Cardiac septum (tissue), 1 donor: ENCODE measurements around the gene MAL. TPM values are rescaled to one million over a fixed set of nuclear protein-coding genes. Genes with fewer than 3 reads are reported as not detected.

ENCODE experiments used
- DNase-seq: peaks from one replicate; pipeline ENCODE4 v3.0.0-alpha.2; 2020; ENCODE audit warnings: low spot score
- intact Hi-C: fragments of 100-400 bp; cut with DNase I; formaldehyde crosslinking; loops from one replicate; pipeline ENCODE4 v1.14.0; 2022
- long read RNA-seq: library from polyadenylated mRNA; unstranded; transcript quantifications from one replicate; pipeline ENCODE4 v2.0.0, GENCODE V29; 2021
- total RNA-seq: library from RNA; stranded (reverse); fragmentation: NEBNext Ultra II Directional; extraction: Animal tissue kit (Norgen Biotek cat#: 25700); gene quantifications from one replicate; pipeline ENCODE4 v1.2.1, GENCODE V29; 2021
- donor health status: DM: no; HTN: no; CAD: no.

MAL gene
- total RNA-seq = 8.3 TPM
- long read RNA-seq, transcript MAL-201 (4 exons, 1,112 nt) = major isoform, 7 of 7 reads
- long read RNA-seq, partial matches to known transcripts = 0 of 7 reads
- long read RNA-seq, other reads (novel, unspliced or antisense) = 0 of 7 reads

GRCh38 chr2:95025406-95026319 lies at the start of gene MAL:
Gene MAL, plus strand, starts transcription at chr2:95025708. Its CDS starts 85 bp downstream, at chr2:95025793.
- intact Hi-C loops = no loop called here
- DNase-seq = no peak

DNA sequence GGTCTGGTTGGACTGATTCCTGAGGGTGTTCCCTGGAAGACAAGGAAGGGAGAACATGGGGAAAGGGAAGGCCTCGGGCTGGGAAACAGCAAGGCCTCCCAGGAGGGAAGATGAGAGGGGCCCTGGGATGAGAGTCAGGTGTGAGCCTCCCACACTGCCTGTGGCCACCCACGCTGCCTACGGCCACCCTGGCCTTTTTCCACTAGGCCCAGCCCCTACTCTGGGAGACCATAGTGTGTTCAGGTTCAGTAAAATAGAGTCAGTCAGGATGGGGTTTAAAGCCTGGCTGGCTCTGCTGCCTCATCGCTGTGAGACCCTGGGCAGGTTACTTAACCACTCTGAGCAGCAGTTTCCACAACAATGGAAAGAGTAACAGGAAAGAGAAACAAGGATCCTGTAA lies 47.7 kb upstream of the MAL start:
- DNase-seq = no peak
- intact Hi-C loops = no loop called here

GRCh38 chr2:94978917-94979316 lies 46.6 kb upstream of the MAL start:
- intact Hi-C loops = no loop called here
- no peak for DNase-seq

GRCh38 chr2:94979406-94980375 lies 45.8 kb upstream of the MAL start:
- intact Hi-C loops = no loop called here
- no peak for DNase-seq

GRCh38 chr2:94980406-94980805 lies 45.1 kb upstream of the MAL start:
- intact Hi-C loops = no loop called here
- DNase-seq = no peak

DNA sequence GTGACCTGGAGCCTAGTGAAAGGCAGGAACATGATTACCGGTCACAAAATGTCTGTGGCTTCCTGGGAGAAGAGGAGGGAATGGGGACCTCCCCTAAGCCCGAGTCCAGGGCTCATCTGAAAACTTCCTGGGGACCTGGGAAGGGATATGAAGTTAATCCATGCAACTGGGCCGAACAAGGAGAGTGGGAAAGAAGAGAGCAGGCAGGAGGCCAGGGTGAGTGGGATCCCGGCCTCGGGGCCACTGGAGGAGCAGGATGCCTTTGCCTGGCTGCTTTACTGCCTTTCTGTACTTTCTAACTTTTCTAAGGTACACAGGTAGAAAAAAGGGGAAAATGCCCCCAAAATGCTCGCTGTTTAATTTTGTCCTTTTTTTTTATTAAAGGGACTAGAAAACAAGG lies 43.4 kb upstream of the MAL start:
- intact Hi-C loops = no loop called here
- peak; percentile 56 for DNase-seq

GRCh38 chr2:94982675-94983074 lies 42.8 kb upstream of the MAL start:
- DNase-seq = peak; percentile 70
- intact Hi-C loops = no loop called here

GRCh38 chr2:94984964-94985575 lies 40.4 kb upstream of the MAL start:
- intact Hi-C loops = loop anchor here (5.0 kb wide), 1 partner anchor 132 kb away; no protein-coding TSS in a partner anchor
- DNase-seq = peak; percentile 57

DNA sequence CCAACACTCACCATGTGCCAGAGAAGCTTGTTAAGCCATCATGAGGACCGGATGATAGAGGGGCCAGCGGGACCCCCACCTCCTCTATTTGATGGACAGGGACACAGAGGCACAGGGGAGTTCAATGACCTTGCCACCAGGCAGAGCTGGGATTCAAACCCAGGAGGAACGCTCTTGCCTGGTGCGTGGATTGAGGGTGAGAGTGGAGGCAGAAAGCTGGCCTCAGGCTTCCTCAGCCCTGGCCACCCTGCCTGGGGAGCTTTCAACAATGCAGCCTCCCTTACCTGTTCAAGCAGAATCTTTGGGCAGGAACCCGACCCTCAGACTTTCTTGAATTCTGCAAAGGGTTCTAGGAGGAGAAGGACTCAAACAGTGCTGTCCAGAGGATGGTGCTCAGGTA lies 39.9 kb upstream of the MAL start:
- intact Hi-C loops = loop anchor here (5.0 kb wide), 1 partner anchor 132 kb away; no protein-coding TSS in a partner anchor
- DNase-seq = peak; percentile 56

- intact Hi-C loops = loop anchor here (5.0 kb wide), 1 partner anchor 131 kb away; no protein-coding TSS in a partner anchor
- DNase-seq = peak; percentile 14
Measured at GRCh38 chr2:94986392-94986963, 39.0 kb upstream of the MAL start.

GRCh38 chr2:94987074-94988020 lies 38.2 kb upstream of the MAL start:
- intact Hi-C loops = loop anchor here (5.0 kb wide), 1 partner anchor 130 kb away; no protein-coding TSS in a partner anchor
- DNase-seq = peak; percentile 53

DNA sequence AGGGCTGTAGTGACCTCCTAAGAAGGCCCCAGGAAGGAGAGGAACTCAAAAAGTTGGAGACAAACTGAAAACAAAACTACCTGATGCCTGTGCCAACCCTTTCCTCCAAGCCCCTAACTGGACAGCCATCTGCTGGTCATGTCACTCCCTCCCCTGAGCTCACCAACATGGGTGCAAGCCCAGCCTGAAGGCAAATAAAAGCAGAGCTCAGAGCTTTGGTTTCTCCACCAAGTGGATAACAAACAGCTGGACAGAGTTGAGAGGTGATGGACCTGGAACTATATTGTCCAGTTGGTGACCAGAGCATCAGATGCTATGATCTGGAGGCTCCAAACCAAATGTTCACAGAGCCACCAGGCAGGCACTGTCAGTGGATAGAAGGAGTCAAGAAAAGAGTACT lies 34.6 kb upstream of the MAL start:
- DNase-seq = peak; percentile 31
- intact Hi-C loops = no loop called here

DNA sequence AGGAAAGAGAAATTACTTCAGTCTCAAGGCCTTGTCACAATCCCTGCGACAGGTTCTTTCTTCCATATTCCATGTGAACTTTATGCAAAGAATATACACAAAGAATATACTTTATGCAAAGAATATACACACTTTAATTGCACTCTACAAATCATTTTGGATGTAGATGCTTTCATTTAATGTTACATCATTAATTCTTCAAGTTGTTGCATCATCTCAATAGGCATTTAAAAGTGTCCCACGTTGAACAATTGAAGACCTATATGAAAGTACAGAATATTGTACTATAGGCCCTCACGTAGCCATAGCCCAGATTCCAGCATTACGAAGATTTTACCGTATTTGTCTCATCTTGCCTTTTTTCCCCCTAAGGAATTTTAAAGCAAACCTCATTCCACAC lies 33.1 kb upstream of the MAL start:
- DNase-seq = no peak
- intact Hi-C loops = no loop called here

GRCh38 chr2:94993176-94994062 lies 32.1 kb upstream of the MAL start:
- intact Hi-C loops = no loop called here
- peak; percentile 70 for DNase-seq

DNA sequence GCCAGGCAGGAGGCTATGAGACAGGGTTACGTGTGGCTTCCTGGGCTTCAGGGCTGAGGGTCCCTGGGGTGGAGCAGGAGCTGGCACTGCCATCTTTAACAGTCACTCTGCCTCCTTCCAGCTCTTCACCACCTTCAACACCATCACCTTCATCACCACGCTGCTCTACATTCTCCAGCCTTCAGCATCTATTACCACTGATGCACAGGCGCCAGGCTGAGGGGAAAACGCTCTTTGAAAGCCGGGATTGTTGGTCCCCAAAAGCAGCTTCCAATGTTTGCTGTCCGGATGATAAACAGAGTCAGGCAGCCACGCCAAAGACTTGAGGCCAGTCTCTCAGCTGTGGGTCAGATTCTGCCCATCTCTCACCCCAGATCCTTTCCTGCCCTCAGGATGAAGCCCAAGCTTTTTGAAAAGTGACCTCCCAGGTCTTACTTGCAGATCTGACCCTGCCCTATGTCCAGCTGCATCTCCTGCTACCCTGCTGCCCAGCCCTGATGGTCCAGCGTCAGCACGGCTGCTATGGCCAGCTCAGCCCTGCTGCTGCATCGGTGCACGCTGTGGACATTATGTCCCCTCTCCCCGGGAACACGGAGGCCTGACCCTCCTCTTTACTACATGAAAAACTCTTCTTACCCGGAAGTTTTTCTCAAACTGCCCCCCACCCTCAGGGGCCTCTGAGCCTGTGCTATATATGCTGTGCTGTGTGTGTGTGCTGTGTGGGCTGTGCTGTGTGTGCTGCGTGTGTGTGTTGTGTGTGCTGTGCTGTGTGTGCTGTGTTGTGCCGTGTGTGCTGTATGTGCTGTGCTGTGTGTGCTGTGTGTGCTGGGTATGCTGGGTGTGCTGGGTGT lies 31.2 kb upstream of the MAL start:
- intact Hi-C loops = no loop called here
- DNase-seq = peak; percentile 69

DNA sequence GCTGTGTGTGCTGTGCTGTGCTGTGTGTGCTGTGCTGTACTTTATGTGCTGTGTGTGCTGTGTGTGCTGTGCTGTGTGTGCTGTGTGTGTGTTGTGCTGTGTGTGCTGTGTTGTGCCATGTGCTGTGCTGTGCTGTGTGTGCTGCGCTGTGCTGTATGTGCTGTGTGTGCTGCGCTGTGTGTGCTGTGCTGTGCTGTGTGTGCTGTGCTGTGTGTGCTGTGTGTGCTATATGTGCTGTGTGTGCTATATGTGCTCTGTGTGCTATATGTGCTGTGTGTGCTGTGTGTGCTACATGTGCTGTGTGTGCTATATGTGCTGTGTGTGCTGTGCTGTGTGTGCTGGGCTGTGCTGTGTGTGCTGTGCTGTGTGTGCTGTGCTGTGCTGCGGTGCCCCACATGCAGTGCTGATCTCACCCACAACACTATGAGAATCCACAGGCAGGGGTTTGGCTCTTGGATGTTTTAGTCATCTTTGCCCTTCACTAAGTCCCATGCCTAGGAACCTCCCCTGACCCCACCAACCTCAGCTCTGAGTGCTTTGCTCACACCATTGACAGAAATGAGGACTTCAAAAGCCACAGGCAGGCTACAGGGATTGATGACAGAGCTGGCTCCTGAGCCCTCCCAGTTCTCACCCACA lies 30.5 kb upstream of the MAL start:
- DNase-seq = peak; percentile 15
- intact Hi-C loops = no loop called here
